GM21423 (cell line): ENCODE data around the gene CCDC15.
"Not testable (repeated sequence)": the region's sequence is repeated elsewhere in the genome, so short reads cannot be mapped to it uniquely, and the experiment has no call there.

Experiments
- ATAC-seq: cut with Tn5 transposase; IDR thresholded peaks from one replicate; pipeline ENCODE4 v1.9.1; 2021; ENCODE audit warnings: mild to moderate bottlenecking, moderate library complexity; ENCODE audit not compliant: unreplicated experiment

Gene CCDC15

GRCh38 chr11:124987096-124987495 lies 33.1 kb downstream of the CCDC15 start:
- no peak for ATAC-seq

GRCh38 chr11:124988063-124988462 lies 34.1 kb downstream of the CCDC15 start:
- no peak for ATAC-seq

GRCh38 chr11:125001079-125001778 lies 47.2 kb downstream of the CCDC15 start:
- no peak for ATAC-seq

- ATAC-seq, result no peak
Measured at GRCh38 chr11:125001849-125002248, 47.8 kb downstream of the CCDC15 start.

- no peak for ATAC-seq
Measured at GRCh38 chr11:125005491-125005890, 51.5 kb downstream of the CCDC15 start.

- no peak for ATAC-seq
Measured at GRCh38 chr11:125016413-125016812, 62.4 kb downstream of the CCDC15 start.

- ATAC-seq, result no peak
Measured at GRCh38 chr11:125020342-125020741, 66.3 kb downstream of the CCDC15 start.

DNA sequence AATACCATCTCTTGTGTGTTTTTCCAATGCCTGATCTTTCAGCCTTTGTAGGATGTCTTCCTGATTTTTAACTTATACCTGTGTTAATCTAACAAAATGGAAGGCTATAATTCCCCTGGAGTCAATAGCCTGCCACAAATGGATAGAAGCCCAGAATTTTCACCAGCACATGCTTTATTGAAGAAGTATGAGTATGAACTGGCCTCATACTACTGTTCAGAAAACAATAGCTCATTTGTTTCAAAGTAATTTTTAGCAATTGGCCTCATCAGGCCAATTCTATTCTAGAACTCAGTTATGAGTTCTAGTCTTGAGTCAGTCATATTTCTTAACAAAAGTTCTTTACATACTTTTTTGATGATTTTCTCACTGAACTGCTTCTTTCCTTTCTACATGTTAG lies 68.5 kb downstream of the CCDC15 start:
- no peak for ATAC-seq

DNA sequence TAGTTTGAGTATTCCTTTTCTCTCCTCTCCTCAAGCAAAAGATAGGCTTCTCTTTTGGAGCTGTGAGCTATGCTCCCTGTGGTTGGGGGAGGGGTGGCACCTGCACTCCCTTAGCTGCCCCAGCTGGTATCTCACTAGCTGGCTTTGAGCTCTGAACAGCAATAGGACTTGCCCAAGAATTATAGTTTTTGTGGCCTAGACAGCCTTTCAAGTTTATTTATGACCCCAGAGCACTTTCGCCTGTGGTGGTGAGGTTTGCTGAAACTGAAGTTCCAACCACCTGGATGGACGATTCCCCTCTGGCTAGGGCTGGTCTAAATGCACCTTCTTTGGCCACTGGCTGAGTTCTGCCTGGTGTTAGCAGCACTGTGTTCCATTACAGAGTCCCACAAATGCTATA lies 72.0 kb downstream of the CCDC15 start:
- ATAC-seq, result no peak

GRCh38 chr11:125029431-125029830 lies 75.4 kb downstream of the CCDC15 start:
- ATAC-seq, result not testable (repeated sequence)

GRCh38 chr11:125036933-125037332 lies 82.9 kb downstream of the CCDC15 start:
- ATAC-seq, result no peak

DNA sequence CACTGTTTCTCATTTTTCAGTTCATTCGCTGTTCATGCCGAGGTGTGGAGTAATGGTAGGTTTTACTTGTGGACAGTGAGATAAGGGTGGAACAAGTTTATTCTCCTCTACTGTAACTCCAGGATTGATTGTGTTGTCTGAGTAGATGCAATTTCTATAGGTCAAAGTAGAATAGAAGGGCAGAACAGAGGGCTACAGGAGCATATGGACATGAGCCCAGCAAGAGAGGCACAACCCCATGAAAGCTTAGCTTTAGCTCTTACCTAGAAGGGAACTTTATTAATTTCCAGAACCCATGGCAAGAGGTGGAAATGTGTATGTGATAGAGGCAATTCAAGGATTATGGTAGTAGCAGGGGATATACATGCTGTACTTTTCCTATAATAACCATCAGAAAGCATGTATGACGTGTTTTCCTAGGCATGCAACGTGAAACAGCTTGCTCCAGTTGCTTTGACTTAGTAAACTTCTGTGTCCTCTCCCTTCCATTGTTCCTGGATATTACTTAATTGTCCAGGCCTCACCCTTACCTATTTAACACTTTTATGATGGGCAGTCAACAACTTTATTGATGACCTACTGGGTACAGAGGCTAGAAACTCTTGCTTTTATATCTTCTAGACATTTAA lies 95.3 kb downstream of the CCDC15 start:
- ATAC-seq, result no peak

DNA sequence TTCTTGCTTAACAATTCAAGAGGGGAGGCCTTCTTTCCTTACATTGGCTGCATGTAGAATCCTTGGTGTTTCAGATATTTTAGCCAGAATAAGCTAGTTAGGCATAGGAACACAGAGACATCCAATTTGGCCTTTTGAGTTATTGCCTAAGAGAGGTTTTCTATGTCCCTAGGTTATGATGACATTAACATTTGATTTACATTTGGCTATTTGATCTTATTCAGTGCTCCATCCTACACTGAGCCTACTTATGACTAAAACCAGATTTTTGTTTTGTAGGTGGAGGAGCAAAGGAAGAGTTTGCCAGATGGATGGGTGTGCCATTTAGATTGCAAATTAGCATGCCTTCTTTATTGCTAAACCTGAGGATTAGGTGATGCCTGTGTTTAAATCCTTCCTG lies 98.0 kb downstream of the CCDC15 start:
- no peak for ATAC-seq

- ATAC-seq, result no peak
Measured at GRCh38 chr11:125053167-125053566, 99.2 kb downstream of the CCDC15 start.

DNA sequence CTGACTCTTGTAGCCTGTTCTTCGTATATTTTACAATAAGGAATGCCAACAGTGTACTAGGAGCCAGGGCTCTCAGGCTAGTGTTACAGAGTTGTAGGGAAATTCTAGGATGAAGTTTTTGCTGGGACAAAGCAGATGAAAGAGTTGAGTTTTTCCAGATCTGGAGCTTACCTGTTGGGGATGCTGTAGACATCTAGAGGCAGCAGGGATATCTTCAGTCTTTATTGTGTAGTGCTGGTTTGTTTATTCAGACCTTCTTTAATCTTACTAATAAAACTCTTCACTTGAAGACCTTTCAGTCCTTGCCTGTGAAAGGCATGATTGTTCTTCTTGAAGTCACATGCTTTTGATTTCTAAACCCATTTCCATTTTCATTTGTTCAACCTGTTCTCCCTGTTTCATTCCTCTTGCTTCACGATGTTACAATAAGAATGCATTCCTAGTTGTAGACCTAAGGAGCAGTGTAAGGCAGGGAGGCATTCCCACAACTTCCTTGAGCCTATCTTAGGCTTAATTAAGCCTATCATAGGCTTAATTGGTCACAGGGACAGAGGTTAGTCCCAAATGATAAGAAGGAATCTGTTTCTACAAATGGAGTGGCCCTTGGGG lies 101.2 kb downstream of the CCDC15 start:
- no peak for ATAC-seq

- not testable (repeated sequence) for ATAC-seq
Measured at GRCh38 chr11:125056111-125056510, 102.1 kb downstream of the CCDC15 start.

GRCh38 chr11:125056931-125057692 lies 103.1 kb downstream of the CCDC15 start:
- no peak for ATAC-seq

DNA sequence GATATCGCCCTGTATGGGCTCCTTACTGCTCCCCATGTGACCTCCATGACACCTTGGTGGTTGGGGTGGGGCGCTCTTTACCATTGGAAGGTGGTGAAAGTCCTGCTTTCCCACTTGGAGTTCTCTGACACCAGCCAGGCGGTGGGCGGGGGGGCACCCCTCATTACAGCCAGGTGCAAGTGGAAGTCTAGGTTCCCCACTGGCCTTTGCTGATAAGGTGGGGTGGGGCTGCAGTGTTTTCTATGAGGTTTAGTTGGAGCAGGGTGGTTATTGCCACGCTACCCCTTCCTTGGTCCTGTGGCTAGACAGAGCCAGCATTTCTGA lies 103.7 kb downstream of the CCDC15 start:
- no peak for ATAC-seq

- ATAC-seq, result no peak
Measured at GRCh38 chr11:125061281-125061680, 107.3 kb downstream of the CCDC15 start.

GRCh38 chr11:125062218-125062930 lies 108.4 kb downstream of the CCDC15 start:
- ATAC-seq, result peak; percentile 4

DNA sequence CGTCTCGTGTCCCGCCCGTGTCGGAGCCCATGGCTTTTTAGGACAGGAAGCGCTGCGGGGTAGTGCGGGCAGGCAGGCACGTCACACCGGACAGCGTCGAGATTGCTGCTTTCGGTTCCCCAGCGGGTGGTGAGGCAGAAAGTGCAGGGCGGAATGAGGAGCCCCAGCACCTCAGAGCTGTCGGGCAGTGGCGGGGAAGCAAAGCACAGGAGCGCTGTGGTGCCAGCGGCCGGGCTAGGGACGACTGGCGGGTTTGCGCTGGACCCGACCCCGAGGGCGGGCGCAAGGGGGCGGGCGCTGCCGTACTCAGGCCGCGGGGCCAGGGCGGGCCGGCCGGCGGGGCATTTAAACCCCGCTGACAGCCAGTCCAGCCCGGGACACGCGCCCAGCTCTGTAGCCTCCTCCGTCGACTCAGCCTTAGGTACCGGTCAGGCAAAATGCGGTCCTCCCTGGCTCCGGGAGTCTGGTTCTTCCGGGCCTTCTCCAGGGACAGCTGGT lies 109.0 kb downstream of the CCDC15 start, which contains the start of gene SLC37A2:
Gene SLC37A2 (plus strand): TSS at position 375 of the 498 bp plus-strand sequence. CDS start 63 bp downstream, at position 438.
- ATAC-seq, result peak; percentile 93
